Ovary (tissue), 3 donors: Measurements from ENCODE around the gene KLF16.
"Not testable (repeated sequence)": the region's sequence is repeated elsewhere in the genome, so short reads cannot be mapped to it uniquely, and the experiment has no call there.

Experiments
- POLR2A ChIP-seq: fragments of 450-650 bp; IDR thresholded peaks from one replicate; pipeline ENCODE4 v1.6.1; 2017; ENCODE audit warnings: antibody characterized with exemption, mild to moderate bottlenecking, moderate library complexity
- TF ChIP-seq, protein P1 (sequence below), 3 donors: fragments of 450-650 bp in 2 of 3; fragments of 200-600 bp in 1 of 3; IDR thresholded peaks; one replicate each; pipeline versions ENCODE4 v1.5.1 to v1.8.0; 2016 to 2022; ENCODE audit warnings: antibody characterized with exemption in 3 of 3, mild to moderate bottlenecking in 1 of 3
- donor health status: DM: no; HTN: no; CAD: no.

DNA sequence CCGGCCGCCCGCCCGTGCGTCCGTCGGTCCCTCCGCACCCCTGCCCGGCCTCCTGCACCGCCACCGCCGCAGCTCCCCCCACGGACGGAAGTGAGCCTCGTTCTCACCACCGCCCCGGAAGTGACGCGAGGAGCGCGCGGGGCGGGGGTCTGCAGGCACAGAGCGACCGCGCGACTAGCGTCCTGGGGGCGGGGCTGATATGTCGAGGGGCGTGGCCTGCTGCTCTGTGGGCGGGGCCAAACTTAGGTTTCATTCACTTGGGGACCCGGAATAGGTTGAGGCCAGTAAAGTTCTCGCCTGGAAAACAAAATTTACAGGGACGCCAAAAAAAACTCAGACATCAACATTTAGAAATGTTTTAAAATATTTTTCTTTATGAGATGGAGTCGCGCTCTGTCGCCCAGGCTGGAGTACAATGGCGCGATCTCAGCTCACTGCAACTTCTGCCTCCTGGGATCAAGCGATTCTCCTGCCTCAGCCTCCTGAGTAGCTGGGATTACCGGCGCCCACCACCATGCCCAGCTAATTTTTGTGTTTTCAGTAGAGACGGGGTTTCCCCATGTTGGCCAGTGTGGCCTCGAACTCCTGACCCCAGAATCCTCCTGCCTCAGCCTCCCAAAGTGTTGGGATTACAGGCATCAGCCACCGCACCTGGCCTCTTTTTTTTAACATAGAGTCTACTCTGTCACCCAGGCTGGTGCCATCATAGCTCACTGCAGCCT, 22.2 kb upstream of the KLF16 start, which contains the start of gene ABHD17A:
- TF ChIP-seq, protein P1, sequence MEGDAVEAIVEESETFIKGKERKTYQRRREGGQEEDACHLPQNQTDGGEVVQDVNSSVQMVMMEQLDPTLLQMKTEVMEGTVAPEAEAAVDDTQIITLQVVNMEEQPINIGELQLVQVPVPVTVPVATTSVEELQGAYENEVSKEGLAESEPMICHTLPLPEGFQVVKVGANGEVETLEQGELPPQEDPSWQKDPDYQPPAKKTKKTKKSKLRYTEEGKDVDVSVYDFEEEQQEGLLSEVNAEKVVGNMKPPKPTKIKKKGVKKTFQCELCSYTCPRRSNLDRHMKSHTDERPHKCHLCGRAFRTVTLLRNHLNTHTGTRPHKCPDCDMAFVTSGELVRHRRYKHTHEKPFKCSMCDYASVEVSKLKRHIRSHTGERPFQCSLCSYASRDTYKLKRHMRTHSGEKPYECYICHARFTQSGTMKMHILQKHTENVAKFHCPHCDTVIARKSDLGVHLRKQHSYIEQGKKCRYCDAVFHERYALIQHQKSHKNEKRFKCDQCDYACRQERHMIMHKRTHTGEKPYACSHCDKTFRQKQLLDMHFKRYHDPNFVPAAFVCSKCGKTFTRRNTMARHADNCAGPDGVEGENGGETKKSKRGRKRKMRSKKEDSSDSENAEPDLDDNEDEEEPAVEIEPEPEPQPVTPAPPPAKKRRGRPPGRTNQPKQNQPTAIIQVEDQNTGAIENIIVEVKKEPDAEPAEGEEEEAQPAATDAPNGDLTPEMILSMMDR (IDR thresholded peaks at IDR 0.05) = not testable (repeated sequence)
- peak; percentile 72 for TF ChIP-seq POLR2A
